Endothelial cell (in vitro differentiated cells): ENCODE data around the gene GSE1. TPM values are rescaled to one million over a fixed set of nuclear protein-coding genes. Genes with fewer than 3 reads are reported as not detected.

Experiments used
- DNase-seq: peaks from one replicate; pipeline ENCODE4 v3.0.0; 2021; ENCODE audit warnings: low spot score
- H3K27ac Mint-ChIP-seq: one replicate; pipeline ENCODE4 v1.8.0; 2021; ENCODE audit warnings: mixed read lengths, inconsistent platforms; ENCODE audit not compliant: unreplicated experiment
- H3K27me3 Mint-ChIP-seq: one replicate; pipeline ENCODE4 v1.8.0; 2021; ENCODE audit warnings: mild to moderate bottlenecking, moderate library complexity, mixed read lengths, inconsistent platforms; ENCODE audit not compliant: unreplicated experiment
- H3K36me3 Mint-ChIP-seq: one replicate; pipeline ENCODE4 v1.8.0; 2021; ENCODE audit warnings: mild to moderate bottlenecking, low read depth, mixed read lengths, inconsistent platforms; ENCODE audit not compliant: unreplicated experiment
- H3K4me1 Mint-ChIP-seq: one replicate; pipeline ENCODE4 v1.8.0; 2021; ENCODE audit warnings: mild to moderate bottlenecking, mixed read lengths, inconsistent platforms; ENCODE audit not compliant: unreplicated experiment
- H3K4me3 Mint-ChIP-seq: one replicate; pipeline ENCODE4 v1.8.0; 2021; ENCODE audit warnings: mild to moderate bottlenecking, mixed read lengths, inconsistent platforms; ENCODE audit not compliant: unreplicated experiment
- H3K9me3 Mint-ChIP-seq: one replicate; pipeline ENCODE4 v1.8.0; 2021; ENCODE audit warnings: mixed read lengths, inconsistent platforms; ENCODE audit not compliant: unreplicated experiment
- total RNA-seq: library from RNA; stranded (reverse); fragmentation: NEBNext Ultra II Directional; extraction: Animal tissue kit (Norgen Biotek cat#: 25700); gene quantifications from one replicate; pipeline ENCODE4 v1.2.1, GENCODE V29; 2021; ENCODE audit not compliant: unreplicated experiment
- TF ChIP-seq, protein P1 (sequence below): fragments of 200-600 bp; sonication (generic); IDR thresholded peaks from one replicate; pipeline ENCODE4 v1.5.0; 2021; ENCODE audit warnings: antibody characterized with exemption; ENCODE audit not compliant: unreplicated experiment

GSE1 gene
- total RNA-seq, 1 donor from 2014 or later: 23.9 TPM

DNA sequence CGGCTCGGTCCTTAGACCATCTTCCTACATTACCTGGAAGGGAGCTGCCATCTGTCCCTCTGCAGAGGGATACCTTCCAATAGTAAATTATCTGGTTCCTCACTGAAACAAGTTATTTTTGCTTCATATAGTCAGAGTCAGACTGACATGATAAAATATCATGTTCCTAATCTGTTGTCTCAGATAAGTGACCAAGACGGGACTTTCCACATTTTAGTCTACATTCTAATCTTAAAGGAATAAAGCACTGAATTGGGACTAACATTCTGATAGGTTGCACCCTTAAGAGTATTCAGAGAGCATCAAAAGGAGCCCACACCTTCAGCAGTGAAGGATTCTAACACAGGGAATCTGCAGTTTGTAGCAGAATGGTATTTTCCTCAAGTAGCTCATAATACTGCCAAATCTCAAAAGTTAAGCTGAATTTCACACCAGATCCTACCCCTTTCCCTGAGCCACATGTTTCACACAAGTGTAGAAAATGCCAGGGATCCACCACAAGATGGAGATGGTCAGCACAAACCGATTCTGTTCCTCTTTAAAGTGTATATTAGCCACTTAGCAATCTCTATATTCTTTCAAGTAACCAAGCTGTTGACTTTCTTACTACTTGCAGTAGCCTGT is 62.2 kb downstream of the GSE1 start:
- no peak for DNase-seq
- H3K4me1 Mint-ChIP-seq: peaks cover under 1% of the 10 kb centered on the region
- H3K9me3 Mint-ChIP-seq: no peaks in the 10 kb centered on the region
- TF ChIP-seq, protein P1, sequence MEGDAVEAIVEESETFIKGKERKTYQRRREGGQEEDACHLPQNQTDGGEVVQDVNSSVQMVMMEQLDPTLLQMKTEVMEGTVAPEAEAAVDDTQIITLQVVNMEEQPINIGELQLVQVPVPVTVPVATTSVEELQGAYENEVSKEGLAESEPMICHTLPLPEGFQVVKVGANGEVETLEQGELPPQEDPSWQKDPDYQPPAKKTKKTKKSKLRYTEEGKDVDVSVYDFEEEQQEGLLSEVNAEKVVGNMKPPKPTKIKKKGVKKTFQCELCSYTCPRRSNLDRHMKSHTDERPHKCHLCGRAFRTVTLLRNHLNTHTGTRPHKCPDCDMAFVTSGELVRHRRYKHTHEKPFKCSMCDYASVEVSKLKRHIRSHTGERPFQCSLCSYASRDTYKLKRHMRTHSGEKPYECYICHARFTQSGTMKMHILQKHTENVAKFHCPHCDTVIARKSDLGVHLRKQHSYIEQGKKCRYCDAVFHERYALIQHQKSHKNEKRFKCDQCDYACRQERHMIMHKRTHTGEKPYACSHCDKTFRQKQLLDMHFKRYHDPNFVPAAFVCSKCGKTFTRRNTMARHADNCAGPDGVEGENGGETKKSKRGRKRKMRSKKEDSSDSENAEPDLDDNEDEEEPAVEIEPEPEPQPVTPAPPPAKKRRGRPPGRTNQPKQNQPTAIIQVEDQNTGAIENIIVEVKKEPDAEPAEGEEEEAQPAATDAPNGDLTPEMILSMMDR: peak; percentile 18
- H3K27ac Mint-ChIP-seq: no peak overlapping the region
- no peaks in the 10 kb centered on the region for H3K27me3 Mint-ChIP-seq
- no peak overlapping the region for H3K4me3 Mint-ChIP-seq
- peaks cover 4% of the 10 kb centered on the region for H3K36me3 Mint-ChIP-seq

DNA sequence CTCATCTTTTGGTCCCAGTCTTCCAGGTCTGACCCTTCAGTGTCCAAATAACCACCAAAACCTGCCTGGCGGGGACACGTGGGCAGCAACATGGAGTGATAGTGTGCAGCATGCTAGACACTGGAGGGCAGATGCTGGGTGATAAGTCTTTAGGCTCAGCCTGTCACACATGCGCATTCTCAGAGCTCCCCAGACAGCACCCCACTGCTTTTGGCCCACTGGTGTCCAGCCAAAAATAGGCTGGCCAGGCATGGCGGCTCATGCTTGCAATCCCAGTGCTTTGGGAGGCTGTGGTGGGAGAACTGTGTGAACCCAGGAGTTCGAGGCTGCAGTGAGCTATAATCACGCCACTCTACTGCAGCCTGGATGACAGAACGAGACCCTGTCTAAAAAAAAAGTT is 63.3 kb downstream of the GSE1 start:
- H3K27me3 Mint-ChIP-seq: no peaks in the 10 kb centered on the region
- DNase-seq: no peak
- no peak overlapping the region for H3K4me3 Mint-ChIP-seq
- no peaks in the 10 kb centered on the region for H3K9me3 Mint-ChIP-seq
- TF ChIP-seq, protein P1: no peak
- H3K36me3 Mint-ChIP-seq: peaks cover 4% of the 10 kb centered on the region
- H3K27ac Mint-ChIP-seq: no peak overlapping the region
- H3K4me1 Mint-ChIP-seq: peaks cover 9% of the 10 kb centered on the region

DNA sequence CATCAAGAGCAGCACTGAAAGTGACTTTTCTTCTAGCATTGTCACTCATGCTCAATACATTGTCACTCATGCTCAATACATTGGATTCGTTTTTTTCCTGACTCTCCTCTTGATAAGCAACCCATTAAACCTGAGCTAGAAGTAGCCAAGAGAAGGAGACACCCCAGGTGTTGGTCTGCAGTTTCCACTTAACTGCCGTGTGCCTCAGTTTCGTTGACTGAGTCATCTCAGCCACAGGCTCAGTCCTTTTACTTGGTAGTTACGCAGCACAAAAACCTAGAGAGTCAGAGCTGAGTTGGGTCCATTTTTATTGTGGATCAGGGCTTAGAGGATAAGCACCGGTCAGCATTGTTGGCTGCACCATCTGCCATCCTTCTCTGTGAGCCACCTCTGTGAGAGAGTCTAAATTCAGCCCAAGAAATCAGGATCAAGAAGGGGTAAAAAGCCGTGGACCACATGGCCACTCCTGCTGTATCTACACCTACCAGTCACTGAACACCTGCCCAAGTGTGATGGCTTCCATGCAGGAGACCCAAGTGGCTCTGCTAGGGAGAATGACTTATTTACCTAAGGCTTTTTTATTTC is 64.4 kb downstream of the GSE1 start:
- Mint-ChIP-seq H3K27me3 (no peaks in the 10 kb centered on the region), H3K4me3 (no peak overlapping the region), H3K4me1 (peaks cover 9% of the 10 kb centered on the region), H3K9me3 (no peaks in the 10 kb centered on the region), H3K27ac (no peak overlapping the region), H3K36me3 (peaks cover 4% of the 10 kb centered on the region)
- DNase-seq: no peak
- TF ChIP-seq, protein P1: no peak

DNA sequence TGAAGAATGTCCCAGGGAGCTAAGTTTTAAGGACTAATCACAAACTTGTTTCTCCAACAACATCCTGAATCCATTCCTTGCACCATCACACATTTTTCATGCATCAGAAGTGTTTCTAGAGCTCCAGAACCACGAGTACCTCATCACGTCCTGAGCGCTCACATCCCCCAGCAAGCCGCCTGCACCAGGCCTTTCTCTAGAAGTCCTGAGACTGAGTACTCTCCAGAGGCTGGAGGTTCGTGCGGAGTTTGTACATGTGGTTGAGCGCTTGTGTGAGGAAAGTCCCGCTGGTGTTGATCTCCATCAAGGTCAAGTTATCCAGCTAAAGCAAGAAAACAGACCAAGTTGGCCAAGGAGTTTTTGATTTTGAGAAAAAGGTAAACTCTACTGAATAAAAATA is 64.9 kb downstream of the GSE1 start:
- TF ChIP-seq, protein P1: no peak
- Mint-ChIP-seq H3K27ac (no peak overlapping the region), H3K36me3 (peaks cover 4% of the 10 kb centered on the region), H3K4me3 (no peak overlapping the region), H3K4me1 (peaks cover 9% of the 10 kb centered on the region), H3K27me3 (no peaks in the 10 kb centered on the region), H3K9me3 (no peaks in the 10 kb centered on the region)
- no peak for DNase-seq

DNA sequence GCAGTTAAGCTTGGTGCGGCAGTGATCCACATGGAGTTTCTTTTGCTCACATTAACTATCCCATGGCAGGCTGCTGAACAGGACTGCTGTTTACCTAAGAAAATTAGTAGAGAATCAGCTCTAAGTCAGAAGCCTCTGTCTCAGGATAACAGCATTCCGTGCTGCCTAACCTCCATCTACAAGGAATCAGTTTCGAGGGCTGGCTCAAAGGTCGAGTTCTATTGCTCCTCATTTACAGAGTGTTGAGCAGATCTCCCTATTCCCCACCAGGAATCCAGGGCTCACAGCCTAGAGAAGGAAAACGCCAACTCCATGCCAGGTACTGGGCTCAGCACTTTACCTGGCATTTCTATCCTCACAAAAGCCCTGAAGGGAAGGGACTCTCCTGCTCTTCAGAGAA is 65.7 kb downstream of the GSE1 start:
- H3K27me3 Mint-ChIP-seq: no peaks in the 10 kb centered on the region
- TF ChIP-seq, protein P1: no peak
- H3K4me3 Mint-ChIP-seq: no peak overlapping the region
- H3K4me1 Mint-ChIP-seq: peaks cover 13% of the 10 kb centered on the region
- H3K9me3 Mint-ChIP-seq: no peaks in the 10 kb centered on the region
- peaks cover 4% of the 10 kb centered on the region for H3K36me3 Mint-ChIP-seq
- no peak for DNase-seq
- H3K27ac Mint-ChIP-seq: no peak overlapping the region
